Fibroblast of mammary gland (primary cell): ENCODE data around the gene FAF1.

Experiments
- DNase-seq: peaks from one replicate; pipeline ENCODE4 v3.0.0-alpha.2; 2010; ENCODE audit warnings: low read depth
- H3K4me3 ChIP-seq: 2 replicates; pipeline ENCODE4 v1.5.1; 2011; ENCODE audit warnings: low read depth, mild to moderate bottlenecking, low read length, moderate library complexity; ENCODE audit not compliant: control insufficient read depth
- TF ChIP-seq, protein P1 (sequence below): conservative IDR thresholded peaks from 2 replicates; pipeline ENCODE4 v1.5.1; 2011; ENCODE audit warnings: low read depth, low read length, inconsistent platforms; ENCODE audit not compliant: control insufficient read depth, insufficient read depth

Gene FAF1

DNA sequence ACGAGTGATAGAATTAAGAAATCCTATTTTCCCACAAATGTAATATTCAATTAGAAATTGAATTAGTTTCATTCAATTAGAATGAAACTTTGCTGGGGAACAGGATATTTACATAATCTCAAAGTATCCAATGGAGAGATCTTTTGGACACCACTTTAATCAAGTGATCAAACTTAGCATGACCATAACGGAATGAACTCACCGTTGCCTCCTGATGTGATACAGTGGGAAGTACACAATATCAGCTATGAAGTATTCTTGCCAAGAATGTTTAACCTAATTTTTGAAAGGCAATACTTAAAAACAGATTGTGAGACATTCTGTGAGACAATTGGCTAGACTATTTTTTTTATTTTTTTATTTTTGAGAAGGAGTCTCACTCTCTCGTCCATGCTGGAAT, 26.6 kb upstream of the FAF1 start:
- TF ChIP-seq, protein P1, sequence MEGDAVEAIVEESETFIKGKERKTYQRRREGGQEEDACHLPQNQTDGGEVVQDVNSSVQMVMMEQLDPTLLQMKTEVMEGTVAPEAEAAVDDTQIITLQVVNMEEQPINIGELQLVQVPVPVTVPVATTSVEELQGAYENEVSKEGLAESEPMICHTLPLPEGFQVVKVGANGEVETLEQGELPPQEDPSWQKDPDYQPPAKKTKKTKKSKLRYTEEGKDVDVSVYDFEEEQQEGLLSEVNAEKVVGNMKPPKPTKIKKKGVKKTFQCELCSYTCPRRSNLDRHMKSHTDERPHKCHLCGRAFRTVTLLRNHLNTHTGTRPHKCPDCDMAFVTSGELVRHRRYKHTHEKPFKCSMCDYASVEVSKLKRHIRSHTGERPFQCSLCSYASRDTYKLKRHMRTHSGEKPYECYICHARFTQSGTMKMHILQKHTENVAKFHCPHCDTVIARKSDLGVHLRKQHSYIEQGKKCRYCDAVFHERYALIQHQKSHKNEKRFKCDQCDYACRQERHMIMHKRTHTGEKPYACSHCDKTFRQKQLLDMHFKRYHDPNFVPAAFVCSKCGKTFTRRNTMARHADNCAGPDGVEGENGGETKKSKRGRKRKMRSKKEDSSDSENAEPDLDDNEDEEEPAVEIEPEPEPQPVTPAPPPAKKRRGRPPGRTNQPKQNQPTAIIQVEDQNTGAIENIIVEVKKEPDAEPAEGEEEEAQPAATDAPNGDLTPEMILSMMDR: no peak
- DNase-seq: no peak
- no peak overlapping the region for H3K4me3 ChIP-seq

- TF ChIP-seq, protein P1: no peak
- DNase-seq: no peak
- no peak overlapping the region for H3K4me3 ChIP-seq
Observed at GRCh38 chr1:50985094-50985493, 25.0 kb upstream of the FAF1 start.

- no peak overlapping the region for H3K4me3 ChIP-seq
- no peak for DNase-seq
- TF ChIP-seq, protein P1: no peak
Observed at GRCh38 chr1:50983219-50983802, 23.2 kb upstream of the FAF1 start.

DNA sequence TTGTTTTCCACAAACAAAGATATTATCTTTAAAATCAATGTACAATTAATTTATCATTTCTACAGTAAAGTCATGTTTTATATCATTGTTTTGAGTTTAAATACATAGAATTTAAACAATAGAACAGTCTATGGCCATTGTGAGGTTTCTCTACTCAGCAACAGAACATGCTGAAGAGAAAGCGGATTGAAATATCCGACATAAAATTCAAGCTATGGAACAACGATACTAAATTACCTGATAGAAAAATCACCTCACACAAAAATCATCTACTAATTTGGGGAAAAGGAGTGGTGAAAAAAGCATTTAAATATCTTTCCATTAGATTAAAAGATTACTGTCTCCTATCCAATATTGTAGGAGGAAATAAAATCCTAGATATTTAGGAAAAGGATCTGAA, 22.5 kb upstream of the FAF1 start:
- H3K4me3 ChIP-seq: no peak overlapping the region
- DNase-seq: no peak
- TF ChIP-seq, protein P1: no peak

- H3K4me3 ChIP-seq: no peak overlapping the region
- peak; percentile 59 for DNase-seq
- TF ChIP-seq, protein P1: no peak
Observed at GRCh38 chr1:50981741-50982140, 21.7 kb upstream of the FAF1 start.

- no peak for DNase-seq
- TF ChIP-seq, protein P1: no peak
- no peak overlapping the region for H3K4me3 ChIP-seq
Observed at GRCh38 chr1:50980505-50980904, 20.4 kb upstream of the FAF1 start.

DNA sequence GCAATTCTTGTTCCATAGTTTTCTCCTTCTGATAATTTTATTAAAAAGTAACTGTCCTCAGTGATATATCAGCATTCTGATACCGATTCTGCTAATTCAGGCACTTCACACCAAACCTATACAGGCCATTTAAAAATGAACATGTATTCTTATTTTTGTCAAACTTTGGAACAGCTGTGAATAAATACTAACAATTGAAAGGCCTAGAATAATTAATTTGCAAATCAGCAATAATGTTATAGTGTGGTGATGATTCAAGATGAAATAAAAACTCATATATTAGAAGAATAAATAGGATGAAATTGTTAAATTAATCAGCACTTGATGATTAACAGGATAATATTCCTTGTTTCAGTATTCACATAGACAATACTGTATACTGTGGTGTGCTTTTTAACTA, 19.9 kb upstream of the FAF1 start:
- DNase-seq: no peak
- no peak overlapping the region for H3K4me3 ChIP-seq
- TF ChIP-seq, protein P1: no peak
